ENCODE results near the gene EID2. TPM values are rescaled to one million over a fixed set of nuclear protein-coding genes. Genes with fewer than 3 reads are reported as not detected.
A peak's percentile ranks its signal among the peaks of the same experiment; 100 is the strongest.

The EID2 gene
- total and polyA plus RNA-seq, 2 of the 4 experiments (the other 2 are of a cell fraction): 5.7 to 9.8 TPM

- TF ChIP-seq MXI1 (IDR thresholded peaks at IDR 0.05; ENCODE audit: borderline replicate concordance, low read depth, low read length) (no peak), SMC3 (IDR thresholded peaks at IDR 0.05; ENCODE audit: low read depth, low read length) (peak; percentile 65)
Observed at GRCh38 chr19:39532233-39533002, 7.5 kb downstream of the EID2 start, which contains the start of gene EID2B (continued).

- ChIA-PET CTCF (interaction anchor here (0.7 to 1.6 kb wide), 7 partner anchors 14 to 117 kb away, joined by 3 to 10 read pairs (median 4); no protein-coding TSS in a partner anchor), POLR2A (ENCODE audit: unreplicated experiment) (interaction anchor here (0.5 kb wide), 1 partner anchor 87 kb away, joined by 14 read pairs; the partner anchor contains the start of gene SUPT5H)
- TF ChIP-seq MAZ (IDR thresholded peaks at IDR 0.05; ENCODE audit: borderline replicate concordance, low read depth, low read length) (no peak), RFX5 (IDR thresholded peaks at IDR 0.05; ENCODE audit: low read depth, low read length) (no peak), CTCF (conservative IDR thresholded peaks at IDR 0.05; ENCODE audit: low read depth, low read length) (no peak), USF2 (IDR thresholded peaks at IDR 0.05; ENCODE audit: low read depth, low read length) (no peak), BHLHE40 (IDR thresholded peaks at IDR 0.05; ENCODE audit: low read depth, low read length) (no peak), NFE2L2 (IDR thresholded peaks at IDR 0.05; ENCODE audit: low read depth, low read length) (no peak), FOS (IDR thresholded peaks at IDR 0.05; ENCODE audit: low read depth, low read length) (no peak), MAFK (IDR thresholded peaks at IDR 0.05; ENCODE audit: low read depth, low read length) (no peak), RAD21 (IDR thresholded peaks at IDR 0.05; ENCODE audit: low read length) (no peak), CHD1 (IDR thresholded peaks at IDR 0.05; ENCODE audit: low read depth, low read length) (no peak), MXI1 (IDR thresholded peaks at IDR 0.05; ENCODE audit: borderline replicate concordance, low read depth, low read length) (no peak), SMC3 (IDR thresholded peaks at IDR 0.05; ENCODE audit: low read depth, low read length) (no peak), CEBPB (IDR thresholded peaks at IDR 0.05; ENCODE audit: low read depth, low read length) (no peak)
Observed at GRCh38 chr19:39531834-39532232, 8.1 kb downstream of the EID2 start.

More at GRCh38 chr19:39531834-39532232, 8.1 kb downstream of the EID2 start:
- no peak for DNase-seq
- Histone ChIP-seq H3K14ac (replicated peaks; ENCODE audit: low read depth, low read length) (peak overlapping the region; percentile 87), H3K18ac (ENCODE audit: low read depth, low read length) (0 out of 2 replicates have a peak overlapping the region, but pooled peaks have one; percentile 9), H3K56ac (ENCODE audit: extremely low read depth, insufficient read depth, low read length) (peak overlapping the region; percentile 54), H2BK15ac (ENCODE audit: low read depth, low read length) (no peak overlapping the region), H3K27ac (ENCODE audit: insufficient read depth, low read length) (peak overlapping the region; percentile 51), H2AK5ac (ENCODE audit: low read depth, low read length) (peak overlapping the region; percentile 72), H4K5ac (ENCODE audit: low read depth, low read length) (peak overlapping the region; percentile 56), H3K9ac (ENCODE audit: low read depth, low read length) (peak overlapping the region; percentile 94), H3K4ac (ENCODE audit: low read depth, low read length) (peak overlapping the region; percentile 68), H3K4me3 (ENCODE audit: insufficient read depth, low read depth, low read length) (peak overlapping the region; percentile 65), H4K91ac (ENCODE audit: insufficient read depth, low read depth, low read length) (peak overlapping the region; percentile 26; the same call in 1 of the 2 replicates), H3K4me2 (ENCODE audit: low read depth, low read length) (peak overlapping the region; percentile 95), H3K27me3 (ENCODE audit: control insufficient read depth, insufficient read depth, low read length) (no peaks in the 10 kb centered on the region), H2AFZ (replicated peaks; ENCODE audit: low read length, poor library complexity) (peak overlapping the region; percentile 97), H4K20me1 (ENCODE audit: insufficient read depth, low read length) (no peaks in the 10 kb centered on the region), H2BK5ac (ENCODE audit: low read depth, low read length, poor library complexity, severe bottlenecking) (peak overlapping the region; percentile 68), H3K23ac (ENCODE audit: low read depth, low read length) (peak overlapping the region; percentile 94), H2BK20ac (ENCODE audit: low read depth, low read length) (no peak overlapping the region), H3K79me1 (ENCODE audit: low read depth in 1 of 2, low read length in 2 of 2) (peaks cover 7 to 29% of the 10 kb centered on the region in 2 experiments; a peak in 2 of 4 replicates), H2AK9ac (replicated peaks; ENCODE audit: low read depth, low read length, poor library complexity) (peak overlapping the region; percentile 81), H3K36me3 (ENCODE audit: control insufficient read depth, insufficient read depth, low read length) (no peaks in the 10 kb centered on the region; the same call in 1 of the 2 replicates), H3K9me3 (ENCODE audit: control insufficient read depth, insufficient read depth, low read length) (no peaks in the 10 kb centered on the region), H3K4me1 (ENCODE audit: control insufficient read depth, insufficient read depth, low read length) (no peaks in the 10 kb centered on the region), H3K9me1 (ENCODE audit: insufficient read depth, low read length) (no peaks in the 10 kb centered on the region), H4K8ac (ENCODE audit: low read depth in 2 of 2, low read length in 2 of 2) (peak overlapping the region; percentile 0 to 79; a peak in 3 of 4 replicates), H2BK120ac (ENCODE audit: low read depth, low read length) (no peak overlapping the region)
- in situ Hi-C loops (cut with MboI; ENCODE audit: low sequenced_read_pairs): no loop called here
- WGBS, 2 experiments (ENCODE audit: extremely low coverage in 2 of 2, insufficient read length in 1 of 2): 14% methylated on average over 6 of the region's 14 CpGs; no CpG with 5 or more reads in 1 of the 2 experiments
- ATAC-seq (ENCODE audit: low read depth): no peak
- dilution Hi-C loops (cut with HindIII; ENCODE audit: low sequenced_read_pairs, unreplicated experiment): no loop called here
- no TSS peak for BruUV-seq (replicated peaks)
- intact Hi-C loops (cut with micrococcal nuclease): loop anchor here (1.0 to 5.0 kb wide), 6 partner anchors 35 to 135 kb away; partner anchors contain the start of genes DLL3 and TIMM50

Data from IMR-90 (cell line).